NCI-H2081 treated with DMSO at 0.1 percent for 48 hours (cell line): ENCODE data around the gene TSPO.

Experiments
- DNase-seq: peaks from one replicate; lab custom pipeline; 2025; lab: John Stamatoyannopoulos, UW

TSPO gene

GRCh38 chr22:43159484-43160178 is 8.3 kb downstream of the TSPO start:
- no peak for DNase-seq

GRCh38 chr22:43160497-43161126 is 9.3 kb downstream of the TSPO start:
- DNase-seq: no peak

GRCh38 chr22:43162412-43163150 is 11.2 kb downstream of the TSPO start:
- DNase-seq: no peak

- no peak for DNase-seq
Observed at GRCh38 chr22:43163241-43163795, 12.0 kb downstream of the TSPO start.

GRCh38 chr22:43164636-43165035 is 13.3 kb downstream of the TSPO start:
- DNase-seq: no peak

- no peak for DNase-seq
Observed at GRCh38 chr22:43166132-43166930, 15.0 kb downstream of the TSPO start.

- no peak for DNase-seq
Observed at GRCh38 chr22:43167001-43167589, 15.7 kb downstream of the TSPO start.

GRCh38 chr22:43168471-43169309 is 17.3 kb downstream of the TSPO start:
- no peak for DNase-seq

- no peak for DNase-seq
Observed at GRCh38 chr22:43169310-43170130, 18.2 kb downstream of the TSPO start.

- DNase-seq: no peak
Observed at GRCh38 chr22:43170131-43170480, 18.7 kb downstream of the TSPO start.

GRCh38 chr22:43171019-43171491 is 19.7 kb downstream of the TSPO start:
- DNase-seq: no peak

GRCh38 chr22:43171607-43172006 is 20.2 kb downstream of the TSPO start:
- DNase-seq: no peak

GRCh38 chr22:43172191-43172590 is 20.8 kb downstream of the TSPO start:
- DNase-seq: no peak

- DNase-seq: no peak
Observed at GRCh38 chr22:43173566-43173965, 22.2 kb downstream of the TSPO start.

- no peak for DNase-seq
Observed at GRCh38 chr22:43173976-43174720, 22.8 kb downstream of the TSPO start.

- DNase-seq: no peak
Observed at GRCh38 chr22:43174941-43175531, 23.7 kb downstream of the TSPO start.

GRCh38 chr22:43176090-43176489 is 24.7 kb downstream of the TSPO start:
- no peak for DNase-seq

- DNase-seq: no peak
Observed at GRCh38 chr22:43177479-43177878, 26.1 kb downstream of the TSPO start.
